Bronchial epithelial cell (primary cell): Measurements from ENCODE around the gene BCL11A. TPM values are rescaled to one million over a fixed set of nuclear protein-coding genes. Genes with fewer than 3 reads are reported as not detected.

ENCODE experiments used
- DNase-seq: peaks from one replicate; pipeline ENCODE4 v3.0.0-alpha.2; 2010; ENCODE audit warnings: low read depth
- FAIRE-seq: peaks from 2 replicates; lab custom pipeline; 2011; peaks lifted over from hg19 to GRCh38; lab: Jason Lieb, UNC
- H3K27me3 ChIP-seq: 2 replicates; pipeline ENCODE4 v1.5.1; 2011; ENCODE audit warnings: low read length; ENCODE audit not compliant: control insufficient read depth, insufficient read depth
- H3K36me3 ChIP-seq: 2 replicates; pipeline ENCODE4 v1.5.1; 2011; ENCODE audit warnings: low read length; ENCODE audit not compliant: control insufficient read depth, insufficient read depth
- H3K4me3 ChIP-seq: 2 replicates; pipeline ENCODE4 v1.5.1; 2011; ENCODE audit warnings: mild to moderate bottlenecking, low read depth, low read length, control low read depth
- total RNA-seq: library from RNA; depleted of rRNA; stranded (reverse); fragments of >200 nt; gene quantifications from 2 replicates; pipeline ENCODE4 v1.2.1, GENCODE V29; 2014
- TF ChIP-seq, protein P1 (sequence below): IDR thresholded peaks from 2 replicates; pipeline ENCODE4 v1.5.1; 2011; ENCODE audit warnings: mild to moderate bottlenecking, moderate library complexity, low read length, control low read depth, inconsistent platforms; ENCODE audit not compliant: insufficient read depth, severe bottlenecking

Gene BCL11A
- total RNA-seq, 1 donor from 2014 or later, result 1.8 TPM

GRCh38 chr2:60551240-60552077 is 2.0 kb downstream of the BCL11A start:
- DNase-seq, result no peak
- Histone ChIP-seq H3K36me3 (no peaks in the 10 kb centered on the region), H3K4me3 (peak overlapping the region; percentile 88), H3K27me3 (no peaks in the 10 kb centered on the region)
- TF ChIP-seq, protein P1, sequence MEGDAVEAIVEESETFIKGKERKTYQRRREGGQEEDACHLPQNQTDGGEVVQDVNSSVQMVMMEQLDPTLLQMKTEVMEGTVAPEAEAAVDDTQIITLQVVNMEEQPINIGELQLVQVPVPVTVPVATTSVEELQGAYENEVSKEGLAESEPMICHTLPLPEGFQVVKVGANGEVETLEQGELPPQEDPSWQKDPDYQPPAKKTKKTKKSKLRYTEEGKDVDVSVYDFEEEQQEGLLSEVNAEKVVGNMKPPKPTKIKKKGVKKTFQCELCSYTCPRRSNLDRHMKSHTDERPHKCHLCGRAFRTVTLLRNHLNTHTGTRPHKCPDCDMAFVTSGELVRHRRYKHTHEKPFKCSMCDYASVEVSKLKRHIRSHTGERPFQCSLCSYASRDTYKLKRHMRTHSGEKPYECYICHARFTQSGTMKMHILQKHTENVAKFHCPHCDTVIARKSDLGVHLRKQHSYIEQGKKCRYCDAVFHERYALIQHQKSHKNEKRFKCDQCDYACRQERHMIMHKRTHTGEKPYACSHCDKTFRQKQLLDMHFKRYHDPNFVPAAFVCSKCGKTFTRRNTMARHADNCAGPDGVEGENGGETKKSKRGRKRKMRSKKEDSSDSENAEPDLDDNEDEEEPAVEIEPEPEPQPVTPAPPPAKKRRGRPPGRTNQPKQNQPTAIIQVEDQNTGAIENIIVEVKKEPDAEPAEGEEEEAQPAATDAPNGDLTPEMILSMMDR, result no peak
- FAIRE-seq, result no peak

DNA sequence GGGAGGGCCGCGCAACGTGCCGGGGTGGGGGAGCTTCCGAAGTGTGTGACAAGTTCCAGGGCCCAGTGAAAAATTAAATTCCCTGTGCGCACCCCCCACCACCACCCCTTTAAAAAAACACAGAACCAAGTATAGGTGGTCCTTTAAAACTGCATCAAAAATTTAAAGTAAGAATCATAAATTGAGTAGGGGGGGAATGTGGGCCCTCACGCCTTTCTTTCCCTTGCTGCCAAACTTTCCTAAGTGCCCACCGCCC is 2.5 kb downstream of the BCL11A start:
- H3K27me3 ChIP-seq, result no peaks in the 10 kb centered on the region
- peak overlapping the region; percentile 88 for H3K4me3 ChIP-seq
- DNase-seq, result no peak
- FAIRE-seq, result no peak
- H3K36me3 ChIP-seq, result peaks cover under 1% of the 10 kb centered on the region
- TF ChIP-seq, protein P1, result no peak

- Histone ChIP-seq H3K36me3 (peaks cover 6% of the 10 kb centered on the region), H3K4me3 (peak overlapping the region; percentile 88), H3K27me3 (no peaks in the 10 kb centered on the region)
- DNase-seq (peak; percentile 74), FAIRE-seq (no peak)
- TF ChIP-seq, protein P1, result peak; percentile 82
These were observed 3.1 kb downstream of the BCL11A start for GRCh38 chr2:60550178-60550983.

DNA sequence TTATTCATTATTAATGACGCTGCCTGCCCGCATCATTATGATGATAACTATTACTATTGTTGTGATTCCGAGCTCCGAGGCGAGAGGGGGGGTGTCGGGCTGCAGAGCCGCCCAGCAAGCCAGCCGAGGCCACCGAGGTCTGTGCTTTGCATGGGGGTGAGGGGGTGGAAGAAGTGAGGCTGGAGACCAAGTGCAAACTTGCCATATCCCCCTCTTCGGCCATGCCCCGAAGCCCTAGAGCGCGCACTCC is 3.6 kb downstream of the BCL11A start:
- no peak for FAIRE-seq

GRCh38 chr2:60549238-60549927 is 4.1 kb downstream of the BCL11A start:
- Histone ChIP-seq H3K36me3 (peaks cover 11% of the 10 kb centered on the region), H3K27me3 (no peaks in the 10 kb centered on the region), H3K4me3 (peak overlapping the region; percentile 88)
- no peak for FAIRE-seq
- TF ChIP-seq, protein P1, result no peak
- DNase-seq, result no peak

More for the DNA sequence above, 3.6 kb downstream of the BCL11A start:
- peak overlapping the region; percentile 88 for H3K4me3 ChIP-seq
- H3K36me3 ChIP-seq, result peaks cover 9% of the 10 kb centered on the region
- DNase-seq, result no peak
- TF ChIP-seq, protein P1, result no peak
- H3K27me3 ChIP-seq, result no peaks in the 10 kb centered on the region
